ENCODE measurements around the gene NR4A1.

- TF ChIP-seq CTCF (conservative IDR thresholded peaks at IDR 0.05; ENCODE audit: low read length), result no peak
- no peak for TF ChIP-seq EZH2phosphoT487 (IDR thresholded peaks at IDR 0.05; ENCODE audit: borderline replicate concordance)
These were observed 35.7 kb upstream of the NR4A1 start for GRCh38 chr12:52015532-52016041.
